GM19397 (cell line): ENCODE results near the gene MOB2.
"Not testable (repeated sequence)": the region's sequence is repeated elsewhere in the genome, so short reads cannot be mapped to it uniquely, and the experiment has no call there.

Experiments
- ATAC-seq: cut with Tn5 transposase; IDR thresholded peaks from one replicate; pipeline ENCODE4 v1.9.1; 2021; ENCODE audit warnings: mild to moderate bottlenecking, moderate library complexity; ENCODE audit not compliant: unreplicated experiment

The MOB2 gene

GRCh38 chr11:1518301-1518700, 31.7 kb upstream of the MOB2 start:
- ATAC-seq: no peak

GRCh38 chr11:1517117-1518005, 30.8 kb upstream of the MOB2 start:
- ATAC-seq: no peak

- no peak for ATAC-seq
Measured at GRCh38 chr11:1516273-1517067, 29.9 kb upstream of the MOB2 start.

GRCh38 chr11:1515082-1516060, 28.8 kb upstream of the MOB2 start:
- ATAC-seq: no peak

GRCh38 chr11:1514336-1515061, 27.9 kb upstream of the MOB2 start:
- ATAC-seq: no peak

GRCh38 chr11:1513326-1514296, 27.0 kb upstream of the MOB2 start:
- no peak for ATAC-seq

GRCh38 chr11:1512531-1513258, 26.1 kb upstream of the MOB2 start:
- ATAC-seq: not testable (repeated sequence)

- no peak for ATAC-seq
Measured at GRCh38 chr11:1511937-1512496, 25.4 kb upstream of the MOB2 start.

GRCh38 chr11:1510928-1511327, 24.3 kb upstream of the MOB2 start:
- ATAC-seq: no peak

- ATAC-seq: not testable (repeated sequence)
Measured at GRCh38 chr11:1510351-1510750, 23.8 kb upstream of the MOB2 start.

- no peak for ATAC-seq
Measured at GRCh38 chr11:1509626-1510255, 23.2 kb upstream of the MOB2 start.

GRCh38 chr11:1508986-1509385, 22.4 kb upstream of the MOB2 start:
- ATAC-seq: no peak

GRCh38 chr11:1508491-1508891, 21.9 kb upstream of the MOB2 start:
- no peak for ATAC-seq

- ATAC-seq: no peak
Measured at GRCh38 chr11:1507381-1508140, 21.0 kb upstream of the MOB2 start.

- ATAC-seq: no peak
Measured at GRCh38 chr11:1506981-1507380, 20.4 kb upstream of the MOB2 start.

GRCh38 chr11:1505480-1505879, 18.9 kb upstream of the MOB2 start:
- no peak for ATAC-seq
